ENCODE measurements around the gene KCNJ18.
"Not testable (repeated sequence)": the region's sequence is repeated elsewhere in the genome, so short reads cannot be mapped to it uniquely, and the experiment has no call there.

The KCNJ18 gene

DNA sequence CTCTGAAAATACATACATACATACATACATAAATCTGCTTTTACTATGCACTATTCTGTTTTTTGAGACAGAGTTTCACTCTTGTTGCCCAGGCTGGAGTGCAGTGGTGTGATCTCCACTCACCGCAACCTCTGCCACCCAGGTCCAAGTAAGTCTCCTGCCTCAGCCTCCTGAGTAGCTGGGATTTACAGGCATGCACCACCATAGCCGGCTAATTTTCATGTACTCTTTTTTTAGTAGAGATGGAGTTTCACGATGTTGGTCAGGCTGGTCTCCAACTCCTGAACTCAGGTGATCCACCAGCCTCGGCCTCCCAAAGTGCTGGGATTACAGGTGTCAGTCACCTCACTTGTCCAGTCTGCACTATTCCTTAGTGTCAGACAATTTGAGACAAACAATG, 20.5 kb upstream of the KCNJ18 start:
- DNase-seq = not testable (repeated sequence)

DNA sequence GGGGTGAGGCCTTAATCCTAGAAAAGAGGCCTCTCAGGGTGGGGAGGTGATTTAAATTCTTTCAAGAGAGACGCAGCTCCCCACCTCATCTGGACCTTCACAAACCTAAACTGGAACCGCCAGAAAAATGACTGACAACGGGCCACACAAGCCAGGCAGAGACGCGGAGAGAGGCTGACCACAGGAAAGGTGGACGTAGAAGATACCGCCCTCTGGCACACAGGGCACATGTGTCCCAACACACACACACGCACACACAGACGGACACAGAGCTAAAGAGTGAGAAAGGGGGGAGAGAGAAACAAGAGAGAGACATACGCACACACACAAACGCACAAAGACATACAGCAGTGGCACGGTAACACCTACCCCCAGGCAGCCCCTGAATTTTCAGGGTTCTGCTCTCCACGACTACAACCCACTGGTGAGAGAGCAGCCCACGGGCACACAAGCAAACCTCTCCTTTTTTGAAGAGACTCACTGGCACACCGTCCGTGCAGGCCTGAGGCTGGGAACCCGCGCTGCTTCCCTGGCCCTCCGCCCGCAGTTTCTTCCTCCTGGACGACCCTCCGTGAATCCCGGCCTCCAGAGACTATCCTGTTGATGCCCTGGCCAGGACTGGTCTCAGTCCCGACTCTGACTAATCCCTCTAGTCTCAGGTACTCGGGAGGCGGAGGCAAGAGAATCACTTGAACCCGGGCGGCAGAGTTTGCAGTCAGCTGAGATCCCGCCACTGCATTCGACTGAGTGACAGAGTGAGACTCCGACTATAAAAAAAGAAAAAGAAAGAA, 18.7 kb upstream of the KCNJ18 start:
- not testable (repeated sequence) for DNase-seq

DNA sequence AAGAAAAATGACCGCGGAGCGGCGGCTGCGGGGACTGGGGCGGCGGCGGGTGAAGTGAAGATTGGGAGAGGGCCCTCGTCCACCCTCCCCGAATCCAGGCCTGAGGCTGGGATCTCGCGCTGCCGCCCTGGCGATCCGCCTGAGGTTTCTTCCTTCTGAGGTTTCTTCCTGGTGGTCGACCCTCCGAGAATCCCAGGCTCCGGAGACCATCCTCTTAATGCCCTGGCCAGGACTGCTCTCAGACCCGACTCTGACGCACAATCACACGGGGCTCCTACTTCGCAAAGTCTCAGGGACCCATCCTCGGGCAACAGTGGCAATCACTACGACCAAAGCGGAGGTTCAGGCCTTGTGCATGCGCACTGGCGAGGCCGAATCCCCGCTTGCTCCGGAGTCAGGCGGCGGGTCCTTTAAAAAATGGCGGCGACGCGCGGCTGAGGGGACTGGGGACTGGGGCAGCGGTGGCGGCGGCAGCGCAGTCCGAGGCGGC, 18.0 kb upstream of the KCNJ18 start:
- DNase-seq = no peak

DNA sequence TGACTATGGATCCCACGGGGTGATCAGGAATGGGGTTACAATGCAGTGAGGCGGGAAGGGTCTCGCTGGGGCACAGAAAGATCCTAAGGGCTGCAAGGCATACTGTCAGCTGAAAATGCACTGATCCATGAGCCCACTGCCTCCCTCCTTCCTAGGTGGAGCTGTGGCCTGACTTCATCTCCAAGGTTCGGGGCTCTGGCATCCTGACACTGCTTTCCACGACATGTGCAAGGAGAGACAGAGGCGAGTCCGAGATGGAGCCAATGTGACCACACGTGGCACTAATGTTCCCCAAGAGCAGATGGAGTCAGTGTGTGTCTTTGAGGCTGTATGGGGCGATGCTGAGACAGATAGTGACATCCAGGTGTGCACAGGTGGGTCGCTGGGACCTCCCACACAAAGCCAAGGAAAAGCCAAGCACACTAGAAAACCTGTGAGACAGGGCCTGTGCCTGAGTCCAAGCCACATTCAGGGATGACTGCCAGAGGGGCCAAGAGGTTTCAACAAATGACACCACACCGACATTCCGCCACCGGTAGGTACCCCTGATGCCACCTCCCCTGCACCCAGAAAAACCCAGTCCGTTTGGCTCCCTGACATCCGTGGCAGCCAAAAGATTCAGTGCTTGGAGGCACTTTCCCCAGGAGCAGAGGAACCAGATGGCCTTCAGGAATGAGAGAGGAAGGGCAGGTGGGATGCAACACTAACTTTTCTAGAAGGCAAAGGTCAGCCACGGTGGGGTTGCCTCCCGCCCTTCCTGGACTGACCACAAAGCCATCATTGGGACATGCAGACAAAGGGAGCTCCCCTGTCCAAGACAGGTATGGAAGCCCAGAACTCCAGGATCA, 17.2 kb upstream of the KCNJ18 start:
- DNase-seq = not testable (repeated sequence)

DNA sequence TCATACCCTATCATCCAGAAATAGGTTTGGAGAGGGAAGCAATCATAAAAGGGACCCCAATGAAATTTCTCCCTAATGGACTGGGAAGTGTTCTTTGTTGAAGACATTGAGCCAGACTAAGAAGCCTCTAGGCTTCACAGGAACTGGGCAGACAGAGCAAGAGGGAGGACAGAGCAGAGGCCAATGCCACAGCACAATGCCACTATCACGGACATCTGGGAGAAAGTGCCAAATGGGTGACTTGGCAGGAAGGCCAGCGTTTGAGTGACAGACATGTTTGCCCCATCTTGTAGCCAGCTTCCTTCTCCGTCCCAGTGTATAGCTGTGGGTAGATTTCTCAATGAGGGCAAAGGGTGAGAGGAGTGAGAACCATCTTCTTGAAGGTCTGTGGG, 16.6 kb upstream of the KCNJ18 start:
- DNase-seq = not testable (repeated sequence)

DNA sequence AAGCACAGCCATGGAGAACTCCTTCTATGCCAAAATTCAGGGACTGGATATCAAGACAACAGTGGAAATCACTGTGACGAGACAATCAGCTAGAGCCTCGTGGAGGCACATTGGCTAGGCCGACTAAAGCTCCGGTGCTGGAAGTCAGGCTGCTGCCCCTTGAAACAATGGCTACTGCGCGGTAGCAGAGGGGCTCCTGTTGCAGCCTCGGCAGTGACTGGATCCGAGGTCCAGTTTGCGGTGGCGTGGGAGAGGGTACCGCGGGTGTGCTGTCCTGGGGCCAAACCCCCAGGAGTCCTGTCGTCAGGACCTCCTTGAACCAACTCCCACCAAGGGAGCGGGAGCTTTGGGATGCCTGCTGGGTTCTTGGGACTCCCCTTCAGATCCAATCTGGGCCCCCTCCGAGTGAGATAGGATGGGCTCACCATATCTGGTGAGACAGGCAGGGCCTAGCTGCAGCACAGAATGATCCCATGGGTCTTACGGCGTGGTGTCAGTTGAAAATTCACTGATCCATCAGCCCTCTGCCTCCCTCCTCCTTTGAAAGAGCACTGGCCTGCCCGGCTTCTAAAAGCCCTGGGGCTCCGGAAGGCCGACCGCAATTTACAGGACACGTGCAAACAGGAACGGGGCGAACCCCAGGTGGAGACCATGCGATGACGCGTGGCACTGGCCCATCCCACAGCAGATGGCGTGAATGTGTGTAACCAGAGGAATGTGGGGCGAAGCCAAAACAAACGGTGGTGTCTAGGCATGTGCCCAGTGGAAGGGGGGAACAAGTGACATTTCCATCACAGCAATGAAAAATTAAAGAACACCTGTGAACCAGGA, 15.8 kb upstream of the KCNJ18 start:
- DNase-seq = no peak

DNA sequence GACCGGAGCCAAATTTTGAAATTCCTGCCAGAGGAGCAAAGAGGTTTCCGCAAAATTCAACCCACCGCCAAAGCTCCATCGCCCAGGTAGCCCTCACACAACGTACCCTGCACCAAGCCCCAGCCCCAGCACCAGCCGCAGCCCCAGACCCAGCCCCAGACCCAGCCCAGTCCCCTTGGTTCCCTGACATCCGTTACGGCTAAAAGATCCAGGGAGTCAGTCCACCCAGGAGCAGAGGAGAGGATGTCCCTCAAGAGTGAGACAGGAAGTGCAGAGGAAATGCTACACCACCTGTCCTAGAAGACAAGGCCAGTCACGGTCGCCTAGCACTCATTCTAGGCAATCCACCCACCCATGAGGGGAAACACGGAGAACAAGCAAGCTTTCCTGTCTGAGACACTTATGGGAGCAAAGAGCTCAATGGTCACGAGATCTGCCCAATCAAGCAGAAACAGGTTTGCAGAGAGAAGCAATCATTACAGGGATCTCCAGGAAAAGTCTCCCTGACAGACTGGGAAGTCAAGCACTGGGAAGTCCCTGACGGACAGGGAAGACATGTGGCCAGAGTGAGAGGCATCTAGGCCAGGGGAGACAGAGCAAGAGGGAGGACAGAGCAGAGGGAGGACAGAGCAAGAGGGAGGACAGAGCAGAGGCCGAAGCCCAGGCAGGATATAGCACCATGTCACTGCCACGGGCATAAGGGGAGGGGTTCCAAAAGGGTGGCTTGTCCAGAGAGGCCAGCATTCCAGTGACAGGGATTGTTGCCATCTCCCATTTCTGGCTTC, 15.0 kb upstream of the KCNJ18 start:
- DNase-seq = no peak

DNA sequence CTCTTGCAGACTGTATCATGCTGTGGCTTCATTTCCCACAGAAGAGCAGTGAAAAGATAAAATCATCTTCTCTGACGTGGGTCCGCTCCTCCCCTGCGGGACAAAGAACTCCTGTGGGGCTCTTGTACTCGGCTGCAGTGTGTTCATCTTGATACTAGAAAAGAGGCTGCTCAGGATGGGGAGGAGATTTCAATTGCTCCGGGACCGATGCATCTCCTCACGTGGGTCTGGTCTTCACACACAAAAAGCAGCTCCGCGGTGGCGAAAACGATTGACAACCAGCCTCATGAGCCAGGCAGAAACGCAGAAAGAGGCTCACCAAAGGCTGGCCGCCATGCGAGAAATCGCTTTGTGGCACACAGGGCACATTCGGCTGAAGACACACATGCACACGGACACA, 14.4 kb upstream of the KCNJ18 start:
- no peak for DNase-seq

DNA sequence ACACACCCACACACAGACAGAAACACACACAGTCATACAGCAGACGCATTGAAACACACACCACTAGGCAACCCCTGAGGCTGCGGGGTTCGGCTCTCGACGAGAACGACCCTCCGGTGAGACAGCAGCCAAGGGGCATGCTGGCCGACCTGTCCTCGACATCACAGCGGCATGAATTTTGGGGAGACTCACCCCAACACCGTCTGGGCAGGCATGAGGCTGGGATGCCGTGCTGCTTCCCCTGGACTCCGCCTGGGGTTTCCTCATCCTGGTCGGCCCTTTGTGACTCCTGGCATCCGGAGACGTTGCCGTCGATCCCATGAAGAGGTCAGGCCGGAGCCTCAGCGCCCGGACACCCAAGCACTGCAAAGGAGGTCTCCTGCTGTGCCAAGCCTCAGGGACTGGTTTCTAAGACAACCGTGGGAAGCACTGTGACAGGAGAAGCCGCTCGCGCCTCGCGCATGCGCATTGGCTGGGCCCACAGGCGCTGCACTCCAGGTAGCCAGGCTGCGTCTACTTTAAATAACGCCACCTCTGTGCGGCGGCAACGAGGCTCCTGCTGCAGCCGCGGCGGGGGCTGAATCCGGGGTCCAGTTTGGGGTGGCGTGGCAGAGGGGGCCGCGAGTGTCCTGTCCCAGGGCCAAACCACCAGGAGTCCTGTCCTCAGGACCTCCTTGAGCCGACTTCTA, 13.8 kb upstream of the KCNJ18 start:
- DNase-seq = no peak

DNA sequence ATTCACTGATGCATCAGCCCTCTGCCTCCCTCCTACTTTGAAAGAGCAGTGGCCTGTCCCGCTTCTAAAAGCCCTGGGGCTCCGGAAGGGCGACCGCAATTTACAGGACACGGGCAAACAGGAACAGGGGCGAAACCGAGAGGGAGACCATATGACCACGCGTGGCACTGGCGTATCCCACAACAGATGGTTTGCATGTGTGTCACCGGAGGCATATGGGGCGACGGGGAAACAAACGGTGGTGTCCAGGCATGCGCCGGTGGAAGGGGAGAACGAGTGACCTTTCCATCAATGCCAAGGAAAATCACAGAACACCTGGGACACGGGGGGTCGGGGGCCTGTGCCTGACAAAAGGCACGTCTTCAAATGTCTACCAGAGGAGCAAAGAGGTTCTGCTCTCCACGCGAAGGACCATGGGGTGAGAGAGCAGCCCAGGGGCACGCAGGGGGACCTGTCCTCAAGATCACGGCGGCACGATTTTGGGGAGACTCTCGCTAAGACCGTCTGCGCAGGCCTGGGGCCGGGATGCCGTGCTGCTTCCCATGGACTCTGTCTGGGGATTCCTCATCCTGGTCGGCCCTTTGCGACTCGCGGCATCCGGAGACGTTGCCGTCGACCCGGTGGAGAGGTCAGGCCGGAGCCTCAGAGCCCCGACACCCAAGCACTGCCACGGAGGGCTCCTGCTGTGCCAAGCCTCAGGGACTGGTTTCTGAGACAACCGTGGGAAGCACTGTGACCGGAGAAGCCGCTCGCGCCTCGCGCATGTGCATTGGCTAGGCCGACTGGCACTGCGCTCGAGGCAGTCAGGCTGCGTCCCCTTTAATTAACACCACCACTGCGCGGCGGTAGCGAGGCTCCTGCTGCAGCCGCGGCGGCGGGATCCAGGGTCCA, 12.8 kb upstream of the KCNJ18 start:
- DNase-seq = no peak

DNA sequence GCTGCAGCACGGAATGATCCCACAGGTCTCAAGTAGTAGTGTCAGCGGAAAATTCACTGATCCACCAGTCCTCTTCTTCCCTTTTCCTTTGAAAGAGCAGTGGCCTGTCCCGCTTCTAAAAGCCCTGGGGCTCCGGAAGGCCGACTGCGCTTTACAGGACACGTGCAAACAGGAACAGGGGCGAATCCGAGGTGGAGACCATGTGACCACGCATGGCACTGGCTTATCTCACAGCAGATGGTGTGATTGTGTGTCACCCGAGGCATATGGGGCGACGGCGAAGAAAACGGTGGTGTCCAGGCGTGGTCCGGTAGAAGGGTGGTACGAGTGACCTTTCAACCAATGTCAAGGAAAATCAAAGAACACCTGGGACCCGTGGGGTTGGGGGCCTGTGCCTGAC, 12.0 kb upstream of the KCNJ18 start:
- no peak for DNase-seq

DNA sequence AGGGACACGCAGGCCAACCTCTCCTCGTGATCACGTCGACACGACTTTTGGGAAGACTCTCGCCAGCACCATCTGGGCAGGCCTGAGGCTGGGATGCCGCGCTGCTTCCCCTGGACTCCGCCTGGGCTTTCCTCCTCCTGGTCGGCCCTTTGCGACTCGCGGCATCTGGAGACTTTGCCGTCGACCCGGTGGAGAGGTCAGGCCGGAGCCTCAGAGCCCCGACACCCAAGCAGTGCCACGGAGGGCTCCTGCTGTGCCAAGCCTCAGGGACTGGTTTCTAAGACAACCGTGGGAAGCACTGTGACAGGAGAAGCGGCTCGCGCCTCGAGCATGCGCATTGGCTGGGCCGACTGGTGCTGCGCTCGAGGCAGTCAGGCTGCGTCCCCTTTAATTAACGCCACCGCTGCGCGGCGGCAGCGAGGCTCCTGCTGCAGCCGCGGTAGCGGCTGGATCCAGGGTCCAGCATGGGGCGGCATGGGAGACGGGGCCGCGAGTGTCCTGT, 11.4 kb upstream of the KCNJ18 start:
- DNase-seq = not testable (repeated sequence)

DNA sequence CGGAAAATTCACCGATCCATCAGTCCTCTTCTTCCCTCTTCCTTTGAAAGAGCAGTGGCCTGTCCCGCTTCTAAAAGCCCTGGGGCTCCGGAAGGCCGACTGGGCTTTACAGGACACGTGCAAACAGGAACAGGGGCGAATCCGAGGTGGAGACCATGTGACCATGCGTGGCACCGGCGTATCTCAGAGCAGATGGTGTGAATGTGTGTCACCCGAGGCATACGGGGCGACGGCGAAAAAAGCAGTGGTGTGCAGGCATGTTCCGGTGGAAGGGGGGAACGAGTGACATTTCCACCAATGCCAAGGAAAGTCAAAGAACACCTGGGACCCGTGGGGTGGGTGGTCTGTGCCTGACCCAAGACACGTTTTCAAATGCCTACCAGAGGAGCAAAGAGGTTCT, 10.7 kb upstream of the KCNJ18 start:
- not testable (repeated sequence) for DNase-seq

DNA sequence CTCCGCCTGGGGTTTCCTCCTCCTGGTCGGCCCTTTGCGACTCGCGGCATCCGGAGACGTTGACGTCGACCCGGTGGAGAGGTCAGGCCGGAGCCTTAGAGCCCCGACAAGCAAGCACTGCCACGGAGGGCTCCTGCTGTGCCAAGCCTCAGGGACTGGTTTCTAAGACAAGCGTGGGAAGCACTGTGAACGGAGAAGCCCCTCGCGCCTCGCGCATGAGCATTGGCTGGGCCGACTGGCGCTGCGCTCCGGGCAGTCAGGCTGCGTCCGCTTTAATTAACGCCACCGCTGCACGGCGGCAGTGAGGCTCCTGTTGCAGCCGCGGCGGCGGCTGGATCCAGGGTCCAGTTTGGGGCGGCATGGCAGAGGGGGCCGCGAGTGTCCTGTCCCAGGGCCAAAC, 10.2 kb upstream of the KCNJ18 start:
- DNase-seq = not testable (repeated sequence)

DNA sequence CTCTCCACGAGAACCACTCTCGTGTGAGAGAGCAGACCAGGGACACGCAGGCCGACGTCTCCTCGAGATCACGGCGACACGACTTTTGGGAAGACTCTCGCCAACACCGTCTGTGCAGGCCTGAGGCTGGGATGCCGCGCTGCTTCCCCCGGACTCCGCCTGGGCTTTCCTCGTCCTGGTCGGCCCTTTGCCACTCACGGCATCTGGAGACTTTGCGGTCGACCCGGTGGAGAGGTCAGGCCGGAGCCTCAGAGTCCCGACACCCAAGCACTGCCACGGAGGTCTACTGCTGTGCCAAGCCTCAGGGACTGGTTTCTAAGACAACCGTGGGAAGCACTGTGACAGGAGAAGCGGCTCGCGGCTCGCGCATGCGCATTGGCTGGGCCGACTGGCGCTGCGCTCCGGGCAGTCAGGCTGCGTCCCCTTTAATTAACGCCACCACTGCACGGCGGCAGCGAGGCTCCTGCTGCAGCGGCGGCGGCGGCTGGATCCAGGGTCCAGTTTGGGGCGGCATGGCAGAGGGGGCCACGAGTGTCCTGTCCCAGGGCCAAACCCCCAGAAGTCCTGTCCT, 9.1 kb upstream of the KCNJ18 start:
- not testable (repeated sequence) for DNase-seq

DNA sequence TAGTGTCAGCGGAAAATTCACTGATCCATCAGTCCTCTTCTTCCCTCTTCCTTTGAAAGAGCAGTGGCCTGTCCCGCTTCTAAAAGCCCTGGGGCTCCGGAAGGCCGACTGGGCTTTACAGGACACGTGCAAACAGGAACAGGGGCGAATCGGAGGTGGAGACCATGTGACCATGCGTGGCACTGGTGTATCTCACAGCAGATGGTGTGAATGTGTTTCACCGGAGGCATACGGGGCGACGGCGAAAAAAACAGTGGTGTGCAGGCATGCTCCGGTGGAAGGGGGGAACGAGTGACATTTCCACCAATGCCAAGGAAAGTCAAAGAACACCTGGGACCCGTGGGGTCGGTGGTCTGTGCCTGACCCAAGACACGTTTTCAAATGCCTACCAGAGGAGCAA, 8.4 kb upstream of the KCNJ18 start:
- not testable (repeated sequence) for DNase-seq

DNA sequence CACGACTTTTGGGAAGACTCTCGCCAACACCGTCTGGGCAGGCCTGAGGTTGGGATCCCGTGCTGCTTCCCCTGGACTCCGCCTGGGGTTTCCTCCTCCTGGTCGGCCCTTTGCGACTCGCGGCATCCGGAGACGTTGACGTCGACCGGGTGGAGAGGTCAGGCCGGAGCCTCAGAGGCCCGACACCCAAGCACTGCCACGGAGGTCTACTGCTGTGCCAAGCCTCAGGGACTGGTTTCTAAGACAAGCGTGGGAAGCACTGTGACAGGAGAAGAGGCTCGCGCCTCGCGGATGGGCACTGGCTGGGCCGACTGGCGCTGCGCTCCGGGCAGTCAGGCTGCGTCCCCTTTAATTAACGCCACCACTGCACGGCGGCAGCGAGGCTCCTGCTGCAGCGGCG, 7.9 kb upstream of the KCNJ18 start:
- DNase-seq = not testable (repeated sequence)

DNA sequence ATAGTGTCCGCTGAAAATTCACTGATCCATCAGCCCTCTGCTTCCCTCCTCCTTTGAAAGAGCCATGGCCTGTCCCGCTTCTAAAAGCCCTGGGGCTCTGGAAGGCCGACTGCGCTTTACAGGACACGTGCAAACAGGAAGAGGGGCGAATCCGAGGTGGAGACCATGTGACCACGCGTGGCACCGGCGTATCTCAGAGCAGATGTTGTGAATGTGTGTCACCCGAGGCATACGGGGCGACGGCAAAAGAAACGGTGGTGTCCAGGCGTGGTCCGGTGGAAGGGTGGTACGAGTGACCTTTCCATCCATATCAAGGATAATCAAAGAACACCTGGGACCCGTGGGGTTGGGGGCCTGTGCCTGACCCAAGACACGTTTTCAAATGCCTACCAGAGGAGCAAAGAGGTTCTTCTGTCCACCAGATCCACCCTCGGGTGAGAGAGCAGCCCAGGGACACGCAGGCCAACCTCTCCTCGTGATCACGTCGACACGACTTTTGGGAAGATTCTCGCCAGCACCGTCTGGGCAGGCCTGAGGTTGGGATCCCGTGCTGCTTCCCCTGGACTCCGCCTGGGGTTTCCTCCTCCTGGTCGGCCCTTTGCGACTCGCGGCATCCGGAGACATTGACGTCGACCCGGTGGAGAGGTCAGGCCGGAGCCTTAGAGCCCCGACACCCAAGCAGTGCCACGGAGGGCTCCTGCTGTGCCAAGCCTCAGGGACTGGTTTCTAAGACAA, 7.1 kb upstream of the KCNJ18 start:
- DNase-seq = not testable (repeated sequence)

All from HCEC 1CT (cell line).